Measurements from ENCODE around the gene SLC16A10. TPM values are rescaled to one million over a fixed set of nuclear protein-coding genes. Genes with fewer than 3 reads are reported as not detected.

The SLC16A10 gene
- total and polyA plus RNA-seq, 2 of the 8 experiments (the other 6 are each of a cell fraction or from before 2014, with no cell fraction given) = 18.6 to 23.2 TPM

DNA sequence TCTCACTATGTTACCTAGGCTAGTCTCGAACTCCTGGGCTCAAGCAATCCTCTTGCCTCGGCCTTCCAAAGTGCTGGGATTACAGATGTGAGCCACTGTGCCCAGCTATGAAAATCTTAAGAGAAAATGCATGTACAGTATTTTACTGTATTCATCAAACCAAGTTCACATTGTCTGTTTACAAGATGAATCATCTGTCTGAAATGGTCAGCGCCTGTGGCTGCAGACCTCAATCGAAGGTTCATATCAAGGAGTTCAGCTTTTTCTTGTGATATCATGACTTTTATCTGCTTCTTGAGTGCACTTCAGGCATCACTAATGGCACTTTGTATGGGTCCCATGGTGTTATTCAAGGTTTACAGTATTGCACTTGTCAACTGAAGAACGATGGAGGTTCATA lies 155.1 kb downstream of the SLC16A10 start (continued):
- TF ChIP-seq CBX5 (IDR thresholded peaks at IDR 0.05; ENCODE audit: low read depth, low read length) (no peak), KDM5A (IDR thresholded peaks at IDR 0.05; ENCODE audit: low read length) (no peak), TAF7 (optimal IDR thresholded peaks at IDR 0.05; ENCODE audit: borderline replicate concordance, low read depth, low read length) (no peak)
